ENCODE measurements around the gene PCSK1. TPM values are rescaled to one million over a fixed set of nuclear protein-coding genes. Genes with fewer than 3 reads are reported as not detected.
A peak's percentile ranks its signal among the peaks of the same experiment; 100 is the strongest.

Gene PCSK1
- polyA plus RNA-seq, 1 of the 3 experiments (the other 2 are of a cell fraction), result 0.08 TPM

- TF ChIP-seq IRF3 (IDR thresholded peaks at IDR 0.05; ENCODE audit: low read depth, low read length) (no peak), MXI1 (IDR thresholded peaks at IDR 0.05; ENCODE audit: low read depth, low read length) (no peak), ELF1 (IDR thresholded peaks at IDR 0.05) (no peak), POLR2AphosphoS5 (IDR thresholded peaks at IDR 0.05; ENCODE audit: low read depth, low read length) (no peak), SMC3 (IDR thresholded peaks at IDR 0.05; ENCODE audit: low read depth, low read length) (peak; percentile 18; the same call in 1 of the 2 replicates), CTCF (IDR thresholded peaks at IDR 0.05) (no peak), FOXM1 (IDR thresholded peaks at IDR 0.05; ENCODE audit: low read depth) (no peak)
Measured at GRCh38 chr5:96381526-96381925, 51.5 kb downstream of the PCSK1 start (continued).

- H3K9me2 ChIP-seq, result no peaks in the 10 kb centered on the region
- no peak overlapping the region for H2AFZ ChIP-seq (ENCODE audit: low read depth)
- no peaks in the 10 kb centered on the region for H4K20me1 ChIP-seq (ENCODE audit: insufficient read depth)
- no peaks in the 10 kb centered on the region for H3K27me3 ChIP-seq (ENCODE audit: insufficient read depth)
- no peak overlapping the region for H3K9ac ChIP-seq
- TF ChIP-seq POLR2AphosphoS5 (IDR thresholded peaks at IDR 0.05; ENCODE audit: low read depth, low read length), result no peak
- no peak for TF ChIP-seq USF2 (IDR thresholded peaks at IDR 0.05; ENCODE audit: borderline replicate concordance, low read depth, low read length)
- TF ChIP-seq TAF1 (IDR thresholded peaks at IDR 0.05; ENCODE audit: borderline replicate concordance, low read depth, low read length), result no peak
- TF ChIP-seq NFIC (IDR thresholded peaks at IDR 0.05; ENCODE audit: borderline replicate concordance), result no peak
- no peak for TF ChIP-seq ZBTB33 (IDR thresholded peaks at IDR 0.05; ENCODE audit: borderline replicate concordance, low read depth)
- TF ChIP-seq JUND (IDR thresholded peaks at IDR 0.05), result no peak
- no peak for TF ChIP-seq RAD21 (IDR thresholded peaks at IDR 0.05; ENCODE audit: low read length)
- TF ChIP-seq TEAD4 (IDR thresholded peaks at IDR 0.05; ENCODE audit: borderline replicate concordance, insufficient read depth), result no peak
- no peak for TF ChIP-seq MXI1 (IDR thresholded peaks at IDR 0.05; ENCODE audit: low read depth, low read length)
- TF ChIP-seq RFX5 (IDR thresholded peaks at IDR 0.05; ENCODE audit: low read length), result no peak
- TF ChIP-seq RCOR1 (IDR thresholded peaks at IDR 0.05; ENCODE audit: low read length), result no peak
- no peak for TF ChIP-seq REST (IDR thresholded peaks at IDR 0.05; ENCODE audit: low read depth, low read length)
- TF ChIP-seq PBX3 (IDR thresholded peaks at IDR 0.05), result no peak
- no peak for TF ChIP-seq EZH2phosphoT487 (IDR thresholded peaks at IDR 0.05; ENCODE audit: borderline replicate concordance, low read depth)
- H3K4me2 ChIP-seq, result no peak overlapping the region
- no peaks in the 10 kb centered on the region for H3K79me2 ChIP-seq (ENCODE audit: insufficient read depth)
- WGBS (ENCODE audit: low lambda C conversion rate), result 86% methylated on average over 5 of the region's 5 CpGs
- no peak overlapping the region for H3K27ac ChIP-seq (ENCODE audit: low read depth in 2 of 2, low read length in 1 of 2)
- ChIA-PET POLR2A (no interaction called here), CTCF (interaction anchor here (1.0 to 4.2 kb wide), 2 partner anchors 43 to 222 kb away, joined by 3 to 26 read pairs; no protein-coding TSS in a partner anchor)
- H3K36me3 ChIP-seq (replicated peaks in 1 of 2; ENCODE audit: control insufficient read depth in 1 of 2, insufficient read depth in 2 of 2, low read length in 1 of 2), result no peaks in the 10 kb centered on the region
- no peaks in the 10 kb centered on the region for H3F3A ChIP-seq (replicated peaks; ENCODE audit: insufficient read depth)
- no peak overlapping the region for H3K4me3 ChIP-seq (ENCODE audit: low read depth in 2 of 2, low read length in 1 of 2)
- DNase-seq, result no peak
- no peaks in the 10 kb centered on the region for H3K9me3 ChIP-seq
- H3K4me1 ChIP-seq (ENCODE audit: control insufficient read depth in 1 of 2, insufficient read depth in 2 of 2, low read depth in 1 of 2, low read length in 1 of 2), result peaks cover 0 to 4% of the 10 kb centered on the region in 2 experiments; a peak in 3 of 4 replicates
Measured at GRCh38 chr5:96379896-96380295, 53.2 kb downstream of the PCSK1 start.
